ENCODE measurements around the gene RAD23A. TPM values are rescaled to one million over a fixed set of nuclear protein-coding genes. Genes with fewer than 3 reads are reported as not detected.
"Not testable (repeated sequence)": the region's sequence is repeated elsewhere in the genome, so short reads cannot be mapped to it uniquely, and the experiment has no call there.

RAD23A gene
- polyA plus RNA-seq, 1 donor from 2014 or later = 37.4 TPM

- H3K36me3 ChIP-seq (ENCODE audit: insufficient read depth, low read length) = no peaks in the 10 kb centered on the region
- H3F3A ChIP-seq (ENCODE audit: insufficient read depth, low read length, poor library complexity, severe bottlenecking) = no peaks in the 10 kb centered on the region
- H2AFZ ChIP-seq (ENCODE audit: low read depth, low read length) = no peak overlapping the region
- no peak overlapping the region for H3K9ac ChIP-seq (ENCODE audit: low read length)
- H3K79me2 ChIP-seq (replicated peaks; ENCODE audit: insufficient read depth, low read length) = no peaks in the 10 kb centered on the region
- TF ChIP-seq EP300 (conservative IDR thresholded peaks at IDR 0.05; ENCODE audit: poor library complexity, severe bottlenecking) (no peak), POLR2AphosphoS5 (IDR thresholded peaks at IDR 0.05) (no peak), CTCF (IDR thresholded peaks at IDR 0.05; ENCODE audit: poor library complexity, severe bottlenecking) (no peak)
- H3K27me3 ChIP-seq (ENCODE audit: insufficient read depth, low read depth, low read length) = no peaks in the 10 kb centered on the region
- no peak overlapping the region for H3K4me3 ChIP-seq (ENCODE audit: low read length)
- H4K20me1 ChIP-seq (ENCODE audit: insufficient read depth) = no peaks in the 10 kb centered on the region
- H3K9me2 ChIP-seq (ENCODE audit: insufficient read depth, low read length) = no peaks in the 10 kb centered on the region
- no peak overlapping the region for H3K27ac ChIP-seq (ENCODE audit: low read length)
- no peaks in the 10 kb centered on the region for H3K9me3 ChIP-seq (ENCODE audit: low read length)
- no peak overlapping the region for H3K4me2 ChIP-seq (ENCODE audit: low read length)
These were observed 31.6 kb upstream of the RAD23A start for GRCh38 chr19:12913851-12914690.

GRCh38 chr19:12915860-12916259 is 29.8 kb upstream of the RAD23A start:
- not testable (repeated sequence) for H3K79me2 ChIP-seq (replicated peaks; ENCODE audit: insufficient read depth, low read length); H3K4me2 ChIP-seq (ENCODE audit: low read length); H3F3A ChIP-seq (ENCODE audit: insufficient read depth, low read length, poor library complexity, severe bottlenecking); H3K36me3 ChIP-seq (ENCODE audit: insufficient read depth, low read length); H3K27me3 ChIP-seq (ENCODE audit: insufficient read depth, low read depth, low read length); H3K9ac ChIP-seq (ENCODE audit: low read length); H2AFZ ChIP-seq (ENCODE audit: low read depth, low read length); H3K27ac ChIP-seq (ENCODE audit: low read length); H4K20me1 ChIP-seq (ENCODE audit: insufficient read depth); H3K9me3 ChIP-seq (ENCODE audit: low read length); H3K4me3 ChIP-seq (ENCODE audit: low read length); H3K9me2 ChIP-seq (ENCODE audit: insufficient read depth, low read length)

- H3K79me2 ChIP-seq (replicated peaks; ENCODE audit: insufficient read depth, low read length) = no peaks in the 10 kb centered on the region
These were observed 27.4 kb upstream of the RAD23A start for GRCh38 chr19:12918253-12918652.

More at GRCh38 chr19:12918253-12918652, 27.4 kb upstream of the RAD23A start:
- Histone ChIP-seq H3K27ac (ENCODE audit: low read length) (no peak overlapping the region), H3K4me3 (ENCODE audit: low read length) (no peak overlapping the region), H3F3A (ENCODE audit: insufficient read depth, low read length, poor library complexity, severe bottlenecking) (no peaks in the 10 kb centered on the region), H3K36me3 (ENCODE audit: insufficient read depth, low read length) (no peaks in the 10 kb centered on the region), H3K9me2 (ENCODE audit: insufficient read depth, low read length) (no peaks in the 10 kb centered on the region), H3K9ac (ENCODE audit: low read length) (no peak overlapping the region), H3K9me3 (ENCODE audit: low read length) (no peaks in the 10 kb centered on the region), H2AFZ (ENCODE audit: low read depth, low read length) (no peak overlapping the region), H3K4me2 (ENCODE audit: low read length) (no peak overlapping the region), H3K27me3 (ENCODE audit: insufficient read depth, low read depth, low read length) (no peaks in the 10 kb centered on the region), H4K20me1 (ENCODE audit: insufficient read depth) (no peaks in the 10 kb centered on the region)
- TF ChIP-seq SMC3 (conservative IDR thresholded peaks at IDR 0.05; ENCODE audit: poor library complexity) (no peak), TAF1 (IDR thresholded peaks at IDR 0.05; ENCODE audit: low read depth) (no peak), CTCF (IDR thresholded peaks at IDR 0.05; ENCODE audit: poor library complexity, severe bottlenecking) (no peak), POLR2AphosphoS5 (IDR thresholded peaks at IDR 0.05) (no peak)
